Ovary (tissue), 3 donors: ENCODE results near the gene CMPK2.

Source experiments
- POLR2A ChIP-seq: fragments of 450-650 bp; IDR thresholded peaks from one replicate; pipeline ENCODE4 v1.6.1; 2017; ENCODE audit warnings: antibody characterized with exemption, mild to moderate bottlenecking, moderate library complexity
- TF ChIP-seq, protein P1 (sequence below), 3 donors: fragments of 450-650 bp in 2 of 3; fragments of 200-600 bp in 1 of 3; IDR thresholded peaks; one replicate each; pipeline versions ENCODE4 v1.5.1 to v1.8.0; 2016 to 2022; ENCODE audit warnings: antibody characterized with exemption in 3 of 3, mild to moderate bottlenecking in 1 of 3
- donor health status: DM: no; HTN: no; CAD: no.

GRCh38 chr2:6835467-6835866 lies 30.2 kb downstream of the CMPK2 start:
- TF ChIP-seq, protein P1, sequence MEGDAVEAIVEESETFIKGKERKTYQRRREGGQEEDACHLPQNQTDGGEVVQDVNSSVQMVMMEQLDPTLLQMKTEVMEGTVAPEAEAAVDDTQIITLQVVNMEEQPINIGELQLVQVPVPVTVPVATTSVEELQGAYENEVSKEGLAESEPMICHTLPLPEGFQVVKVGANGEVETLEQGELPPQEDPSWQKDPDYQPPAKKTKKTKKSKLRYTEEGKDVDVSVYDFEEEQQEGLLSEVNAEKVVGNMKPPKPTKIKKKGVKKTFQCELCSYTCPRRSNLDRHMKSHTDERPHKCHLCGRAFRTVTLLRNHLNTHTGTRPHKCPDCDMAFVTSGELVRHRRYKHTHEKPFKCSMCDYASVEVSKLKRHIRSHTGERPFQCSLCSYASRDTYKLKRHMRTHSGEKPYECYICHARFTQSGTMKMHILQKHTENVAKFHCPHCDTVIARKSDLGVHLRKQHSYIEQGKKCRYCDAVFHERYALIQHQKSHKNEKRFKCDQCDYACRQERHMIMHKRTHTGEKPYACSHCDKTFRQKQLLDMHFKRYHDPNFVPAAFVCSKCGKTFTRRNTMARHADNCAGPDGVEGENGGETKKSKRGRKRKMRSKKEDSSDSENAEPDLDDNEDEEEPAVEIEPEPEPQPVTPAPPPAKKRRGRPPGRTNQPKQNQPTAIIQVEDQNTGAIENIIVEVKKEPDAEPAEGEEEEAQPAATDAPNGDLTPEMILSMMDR (IDR thresholded peaks at IDR 0.05) = no peak
- TF ChIP-seq POLR2A = no peak
